RWPE1 (cell line): ENCODE results near the gene EP300.
"Not testable (repeated sequence)": the region's sequence is repeated elsewhere in the genome, so short reads cannot be mapped to it uniquely, and the experiment has no call there.

Experiments used
- CTCF ChIA-PET: fragments of 350-600 bp; sonication (Branson Sonifier 250); formaldehyde crosslinking; extraction: SDS; loops from one replicate; lab custom pipeline; 2021; lab: Yijun Ruan, JAX
- POLR2A ChIA-PET: fragments of 400-600 bp; formaldehyde crosslinking; extraction: SDS; loops from one replicate; lab custom pipeline; 2020; ENCODE audit warnings: antibody characterized with exemption; ENCODE audit not compliant: low non-redundant PET; lab: Yijun Ruan, JAX
- DNase-seq: peaks from one replicate; pipeline ENCODE4 v3.0.0; 2012; ENCODE audit warnings: low spot score
- H3K27ac ChIP-seq: fragments of 450-650 bp; 2 replicates; pipeline ENCODE4 v1.5.1; 2017
- TF ChIP-seq, protein P1 (sequence below): fragments of 450-650 bp; conservative IDR thresholded peaks from 2 replicates; pipeline ENCODE4 v1.5.1; 2017; ENCODE audit warnings: low read depth, mild to moderate bottlenecking

EP300 gene

DNA sequence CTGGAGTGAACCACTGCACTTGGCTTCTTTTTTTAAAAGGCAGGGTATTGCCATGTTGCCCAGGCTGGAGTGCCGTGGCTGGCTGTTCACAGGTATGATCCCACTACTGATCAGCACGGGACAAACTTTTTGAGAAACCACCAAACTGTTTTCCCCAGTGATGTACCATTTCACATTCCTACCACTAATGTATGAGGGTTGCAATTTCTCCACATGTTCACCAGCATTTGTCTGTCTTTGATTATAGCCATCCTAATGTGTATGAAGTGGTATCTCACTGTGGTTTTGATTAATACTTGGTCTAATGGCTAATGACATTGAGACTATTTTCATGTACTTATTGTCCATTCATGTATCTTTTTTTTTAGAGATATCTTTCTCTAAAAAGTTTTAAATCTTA, 41.5 kb upstream of the EP300 start:
- TF ChIP-seq, protein P1, sequence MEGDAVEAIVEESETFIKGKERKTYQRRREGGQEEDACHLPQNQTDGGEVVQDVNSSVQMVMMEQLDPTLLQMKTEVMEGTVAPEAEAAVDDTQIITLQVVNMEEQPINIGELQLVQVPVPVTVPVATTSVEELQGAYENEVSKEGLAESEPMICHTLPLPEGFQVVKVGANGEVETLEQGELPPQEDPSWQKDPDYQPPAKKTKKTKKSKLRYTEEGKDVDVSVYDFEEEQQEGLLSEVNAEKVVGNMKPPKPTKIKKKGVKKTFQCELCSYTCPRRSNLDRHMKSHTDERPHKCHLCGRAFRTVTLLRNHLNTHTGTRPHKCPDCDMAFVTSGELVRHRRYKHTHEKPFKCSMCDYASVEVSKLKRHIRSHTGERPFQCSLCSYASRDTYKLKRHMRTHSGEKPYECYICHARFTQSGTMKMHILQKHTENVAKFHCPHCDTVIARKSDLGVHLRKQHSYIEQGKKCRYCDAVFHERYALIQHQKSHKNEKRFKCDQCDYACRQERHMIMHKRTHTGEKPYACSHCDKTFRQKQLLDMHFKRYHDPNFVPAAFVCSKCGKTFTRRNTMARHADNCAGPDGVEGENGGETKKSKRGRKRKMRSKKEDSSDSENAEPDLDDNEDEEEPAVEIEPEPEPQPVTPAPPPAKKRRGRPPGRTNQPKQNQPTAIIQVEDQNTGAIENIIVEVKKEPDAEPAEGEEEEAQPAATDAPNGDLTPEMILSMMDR, result no peak
- POLR2A ChIA-PET, result no interaction called here
- CTCF ChIA-PET, result no interaction called here
- no peak for DNase-seq
- no peak overlapping the region for H3K27ac ChIP-seq

DNA sequence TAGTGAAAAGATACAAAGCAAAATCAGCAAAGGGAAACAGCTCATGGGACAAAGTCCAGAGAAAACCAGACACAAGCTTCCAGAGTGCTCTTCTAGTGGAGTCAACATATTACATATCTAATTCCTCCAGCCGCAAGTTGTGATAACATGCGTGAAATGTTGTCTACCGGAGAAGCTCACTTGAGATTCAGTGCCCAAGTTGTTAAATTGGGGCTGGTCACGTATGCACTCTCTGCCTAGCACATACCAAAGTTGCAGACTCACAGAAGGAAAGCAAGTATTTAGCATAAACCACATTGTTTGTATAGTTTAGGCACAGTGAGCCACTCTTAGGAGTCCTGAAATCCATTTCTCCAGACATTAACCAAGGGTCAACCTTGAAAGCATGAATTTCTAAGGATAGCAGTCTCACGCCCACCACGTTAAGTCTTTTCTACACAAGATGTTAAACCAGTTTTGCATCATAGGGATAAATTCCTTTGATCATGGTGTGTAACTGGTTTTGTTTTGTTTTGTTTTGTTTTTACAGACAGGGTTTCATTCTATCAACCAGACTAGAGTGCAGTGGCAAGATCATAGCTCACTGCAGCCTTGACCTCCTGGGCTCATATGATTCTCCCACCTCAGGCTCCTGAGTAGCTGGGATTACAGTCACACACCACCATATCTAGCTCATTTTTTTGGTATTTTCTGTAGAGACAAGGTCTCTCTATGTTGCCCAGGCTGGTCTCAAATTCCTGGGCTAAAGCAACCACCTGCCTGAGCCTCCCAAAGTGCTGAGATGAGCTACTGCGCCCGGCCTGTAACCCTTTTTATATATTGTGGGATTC, 39.5 kb upstream of the EP300 start:
- ChIA-PET POLR2A (interaction anchor here (0.6 kb wide), 1 partner anchor 17 kb away, joined by 4 read pairs; no protein-coding TSS in a partner anchor), CTCF (interaction anchor here (0.6 kb wide), 2 partner anchors 44 to 292 kb away, joined by 3 to 5 read pairs; no protein-coding TSS in a partner anchor)
- TF ChIP-seq, protein P1, result no peak
- H3K27ac ChIP-seq, result no peak overlapping the region
- DNase-seq, result no peak

DNA sequence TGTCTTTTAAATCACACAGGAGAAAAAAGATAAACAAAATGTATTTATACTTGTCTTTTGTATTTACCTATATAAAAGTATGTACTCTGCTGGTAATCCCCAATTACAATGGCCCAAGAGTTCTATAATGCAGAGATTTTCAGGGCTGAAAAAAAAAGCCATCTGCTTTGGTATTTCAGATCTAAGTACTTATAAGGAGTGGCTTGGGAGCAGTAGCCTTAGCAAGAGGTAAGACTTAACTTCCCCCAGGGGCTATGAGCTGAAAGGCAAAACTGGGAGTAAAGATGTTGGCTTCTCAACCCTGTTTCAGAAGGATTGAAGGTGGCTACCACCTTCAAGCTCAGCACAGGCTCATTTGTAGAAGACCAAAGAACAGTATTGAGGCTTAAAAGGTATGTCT, 35.3 kb upstream of the EP300 start:
- no peak overlapping the region for H3K27ac ChIP-seq
- DNase-seq, result no peak
- TF ChIP-seq, protein P1, result no peak
- POLR2A ChIA-PET, result no interaction called here
- CTCF ChIA-PET, result no interaction called here

DNA sequence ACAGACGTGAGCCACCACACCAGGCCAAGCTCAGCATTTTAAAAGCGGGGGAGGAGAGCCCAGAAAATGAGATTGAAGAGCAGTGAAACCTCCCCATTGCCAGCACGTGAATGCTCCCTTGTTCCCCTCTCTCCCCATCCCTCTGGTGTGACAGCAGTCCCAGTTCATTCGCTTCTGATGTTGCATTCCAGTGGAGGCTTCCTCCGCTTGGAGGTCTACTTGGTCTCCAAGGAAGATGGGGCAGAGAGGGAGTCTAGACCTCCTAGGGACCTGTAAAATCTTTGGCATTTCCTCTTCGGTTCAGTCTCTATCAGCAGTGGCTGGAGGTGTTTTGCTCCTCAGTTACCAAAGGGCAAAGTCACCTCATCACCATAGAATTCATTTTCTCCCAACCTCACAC, 30.2 kb upstream of the EP300 start:
- ChIA-PET CTCF (no interaction called here), POLR2A (no interaction called here)
- no peak for DNase-seq
- TF ChIP-seq, protein P1, result no peak
- H3K27ac ChIP-seq, result no peak overlapping the region

DNA sequence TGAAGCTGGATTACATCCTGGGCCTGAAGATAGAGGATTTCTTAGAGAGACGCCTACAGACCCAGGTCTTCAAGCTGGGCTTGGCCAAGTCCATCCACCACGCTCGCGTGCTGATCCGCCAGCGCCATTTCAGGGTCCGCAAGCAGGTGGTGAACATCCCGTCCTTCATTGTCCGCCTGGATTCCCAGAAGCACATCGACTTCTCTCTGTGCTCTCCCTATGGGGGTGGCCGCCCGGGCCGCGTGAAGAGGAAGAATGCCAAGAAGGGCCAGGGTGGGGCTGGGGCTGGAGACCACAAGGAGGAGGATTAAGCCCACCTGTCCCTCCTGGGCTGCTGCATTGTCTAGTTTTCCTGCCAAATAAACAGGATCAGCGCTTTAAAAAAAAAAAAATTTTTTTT, 28.1 kb upstream of the EP300 start:
- DNase-seq, H3K27ac ChIP-seq, CTCF ChIA-PET, POLR2A ChIA-PET: not testable (repeated sequence)

DNA sequence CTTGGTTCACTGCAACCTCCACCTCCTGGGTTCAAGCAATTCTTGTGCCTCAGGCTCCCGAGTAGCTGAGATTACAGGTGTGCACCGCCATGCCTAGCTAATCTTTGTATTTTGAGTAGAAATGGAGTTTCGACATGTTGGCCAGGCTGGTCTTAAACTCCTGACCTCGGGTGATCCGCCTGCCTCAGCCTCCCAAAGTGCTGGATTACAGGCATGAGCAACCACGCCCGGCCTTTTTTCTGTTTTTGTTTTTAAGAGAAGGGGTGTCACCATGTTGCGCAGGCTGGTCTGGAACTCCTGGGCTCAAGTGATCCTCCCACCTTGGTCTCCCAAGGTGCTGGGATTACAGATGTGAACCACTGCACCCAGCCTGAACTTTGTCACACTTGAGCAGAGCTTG, 26.1 kb upstream of the EP300 start:
- POLR2A ChIA-PET, result not testable (repeated sequence)

DNA sequence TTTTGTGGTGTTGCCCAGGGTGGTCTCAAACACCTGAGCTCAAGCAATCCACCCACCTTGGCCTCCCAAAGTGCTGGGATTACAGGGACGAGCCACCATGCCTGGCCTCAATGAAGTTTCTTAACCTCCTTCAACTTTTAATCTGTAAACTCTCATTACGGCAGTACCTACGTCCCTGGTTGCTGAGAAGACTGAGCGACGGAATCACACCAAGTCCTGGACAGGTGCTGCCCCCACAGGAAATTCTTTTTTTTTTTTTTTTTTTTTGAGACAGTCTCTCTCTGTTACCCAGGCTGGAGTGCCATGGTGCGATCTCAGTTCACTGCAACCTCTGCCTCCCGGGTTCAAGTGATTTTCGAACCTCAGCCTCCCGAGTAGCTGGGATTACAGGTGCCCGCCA, 24.4 kb upstream of the EP300 start:
- CTCF ChIA-PET, POLR2A ChIA-PET, H3K27ac ChIP-seq, DNase-seq: not testable (repeated sequence)

More for the DNA sequence above, 26.1 kb upstream of the EP300 start:
- H3K27ac ChIP-seq, DNase-seq: not testable (repeated sequence)
- CTCF ChIA-PET, result interaction anchor here (0.6 kb wide), 2 partner anchors 15 to 1614 kb away, joined by 3 read pairs; no protein-coding TSS in a partner anchor

DNA sequence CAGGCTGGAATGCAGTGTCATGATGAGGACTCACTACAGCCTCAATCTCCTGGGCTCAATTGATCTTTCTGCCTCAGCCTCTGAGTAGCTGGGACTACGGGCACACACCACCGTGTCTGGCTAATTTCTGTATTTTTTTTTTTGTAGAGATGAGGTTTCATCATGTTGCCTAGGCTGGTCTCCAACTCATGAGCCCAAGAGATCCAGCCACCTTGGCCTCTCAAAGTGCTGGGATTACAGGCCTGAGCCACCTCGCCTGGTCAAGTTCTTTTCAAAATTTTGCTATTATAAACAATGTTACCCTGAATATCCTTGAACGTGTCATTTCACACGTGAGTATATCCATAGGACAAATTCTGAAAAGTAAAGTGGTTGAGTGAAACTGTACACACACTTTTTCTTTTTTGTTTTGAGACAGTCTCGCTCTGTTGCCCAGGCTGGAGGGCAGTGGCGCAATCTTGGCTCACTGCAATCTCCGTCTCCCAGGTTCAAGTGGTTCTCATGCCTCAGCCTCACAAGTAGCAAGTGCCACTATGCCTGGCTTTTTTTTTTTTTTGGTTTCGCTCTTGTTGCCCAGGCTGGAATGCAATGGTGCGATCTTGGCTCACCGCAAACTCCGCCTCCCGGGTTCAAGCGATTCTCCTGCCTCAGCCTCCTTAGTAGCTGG, 21.6 kb upstream of the EP300 start:
- DNase-seq, result no peak
- ChIA-PET CTCF (interaction anchor here (0.6 kb wide), 1 partner anchor 1369 kb away, joined by 5 read pairs; no protein-coding TSS in a partner anchor), POLR2A (no interaction called here)
- TF ChIP-seq, protein P1, result no peak
- no peak overlapping the region for H3K27ac ChIP-seq
